ENCODE measurements around the gene ANGPT4.
"Not testable (repeated sequence)": the region's sequence is repeated elsewhere in the genome, so short reads cannot be mapped to it uniquely, and the experiment has no call there.

The ANGPT4 gene

DNA sequence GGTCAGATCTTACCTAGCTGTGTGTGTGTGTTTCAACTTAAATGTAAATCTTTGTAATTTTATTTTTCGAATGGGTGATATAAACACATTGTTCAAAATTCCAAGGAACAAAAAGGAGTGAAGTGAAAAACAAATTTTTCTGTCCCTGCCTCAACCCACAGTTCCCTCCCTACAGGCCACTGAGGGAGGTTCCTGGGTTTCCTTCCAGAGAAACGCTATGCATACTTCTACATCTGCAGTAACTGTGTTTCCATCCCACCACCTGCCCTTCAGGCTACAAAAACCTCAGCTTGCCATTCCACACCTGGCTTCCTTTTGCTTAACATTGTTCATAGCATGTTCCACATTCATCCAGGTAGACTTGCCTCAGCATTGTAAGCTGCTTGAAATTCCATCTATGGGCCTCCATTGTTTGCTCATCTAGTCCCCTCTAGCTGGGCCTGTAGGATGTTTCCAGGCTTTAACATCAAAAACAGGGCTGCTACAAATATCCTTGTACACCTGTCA is 12.0 kb downstream of the ANGPT4 start:
- DNase-seq: no peak

DNA sequence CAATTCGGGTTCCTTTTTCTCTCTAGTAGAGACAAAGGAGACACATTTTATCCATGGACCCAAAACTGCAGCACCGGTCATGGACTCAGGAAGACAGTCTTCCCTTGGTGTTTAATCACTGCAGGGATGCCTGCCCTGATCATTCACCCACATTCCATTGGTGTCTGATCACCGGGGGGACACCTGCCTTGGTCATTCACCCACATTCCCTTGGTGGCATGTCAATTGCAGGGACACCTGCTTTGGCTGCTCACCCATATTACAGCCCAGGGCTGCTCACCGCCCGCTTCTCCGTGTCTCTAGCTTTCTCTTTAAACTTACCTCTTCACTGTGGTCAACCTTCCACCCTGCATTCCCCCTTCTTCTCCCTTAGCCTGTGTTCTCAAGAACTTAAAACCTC is 18.7 kb downstream of the ANGPT4 start:
- not testable (repeated sequence) for DNase-seq

DNA sequence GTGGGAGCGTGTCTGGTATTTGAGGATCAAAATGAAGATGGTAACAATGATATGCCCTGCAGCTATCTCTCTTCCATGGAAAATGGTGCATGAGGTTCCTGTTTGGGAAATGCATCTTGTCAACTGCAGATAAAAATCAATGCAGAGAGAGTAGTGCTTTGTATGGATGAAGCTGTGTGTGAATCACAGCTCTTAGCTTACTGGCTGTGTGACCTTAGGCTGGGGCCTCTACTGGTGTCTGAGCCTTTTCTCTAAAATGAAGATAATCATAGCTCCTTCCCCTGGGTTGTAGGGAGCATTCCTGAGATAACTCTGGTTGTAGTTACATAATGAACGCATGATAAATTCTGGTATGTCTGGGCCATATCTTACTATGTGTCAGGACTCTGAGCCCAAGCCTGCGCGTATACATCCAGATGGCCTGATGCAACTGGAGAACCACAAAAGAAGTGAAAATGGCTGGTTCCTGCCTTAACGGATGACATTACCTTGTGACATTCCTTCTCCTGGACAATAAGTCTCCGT is 19.6 kb downstream of the ANGPT4 start:
- DNase-seq: no peak

DNA sequence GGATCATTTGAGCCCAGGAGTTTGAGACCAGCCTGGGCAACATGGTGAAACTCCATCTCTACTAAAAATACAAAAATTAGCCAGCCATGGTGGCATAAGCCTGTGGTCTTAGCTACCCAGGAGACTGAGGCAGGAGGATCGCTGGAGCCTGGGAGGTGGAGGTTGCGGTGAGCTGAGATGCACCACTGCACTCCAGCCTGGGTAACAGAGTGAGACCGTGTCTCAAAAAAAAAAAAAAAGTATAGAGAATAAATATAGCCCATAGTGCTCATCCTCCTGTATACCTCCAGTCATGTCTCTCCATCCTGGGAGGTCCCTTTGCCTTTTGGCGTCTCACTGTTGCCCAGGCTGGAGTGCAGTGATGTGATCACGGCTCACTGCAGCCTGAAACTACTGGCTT is 23.8 kb downstream of the ANGPT4 start:
- DNase-seq: not testable (repeated sequence)

DNA sequence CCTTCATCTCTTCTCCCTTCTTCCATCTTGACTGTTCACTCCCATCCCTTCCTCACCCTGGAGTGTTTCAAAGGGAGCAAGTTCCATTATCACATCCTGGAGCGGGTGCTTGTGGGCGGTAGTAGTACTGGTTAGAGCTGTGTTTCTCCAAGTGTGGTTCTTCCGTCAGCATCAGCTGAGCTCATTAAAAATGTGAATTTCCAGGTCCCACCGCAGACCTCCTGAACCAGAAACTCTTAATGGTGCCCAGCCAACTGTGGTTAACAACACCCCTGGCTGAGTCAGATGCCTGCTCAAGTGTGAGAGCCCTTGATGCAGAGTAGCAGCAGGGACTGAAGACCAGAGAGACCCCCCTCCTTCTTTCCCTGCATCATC is 24.4 kb downstream of the ANGPT4 start:
- no peak for DNase-seq

DNA sequence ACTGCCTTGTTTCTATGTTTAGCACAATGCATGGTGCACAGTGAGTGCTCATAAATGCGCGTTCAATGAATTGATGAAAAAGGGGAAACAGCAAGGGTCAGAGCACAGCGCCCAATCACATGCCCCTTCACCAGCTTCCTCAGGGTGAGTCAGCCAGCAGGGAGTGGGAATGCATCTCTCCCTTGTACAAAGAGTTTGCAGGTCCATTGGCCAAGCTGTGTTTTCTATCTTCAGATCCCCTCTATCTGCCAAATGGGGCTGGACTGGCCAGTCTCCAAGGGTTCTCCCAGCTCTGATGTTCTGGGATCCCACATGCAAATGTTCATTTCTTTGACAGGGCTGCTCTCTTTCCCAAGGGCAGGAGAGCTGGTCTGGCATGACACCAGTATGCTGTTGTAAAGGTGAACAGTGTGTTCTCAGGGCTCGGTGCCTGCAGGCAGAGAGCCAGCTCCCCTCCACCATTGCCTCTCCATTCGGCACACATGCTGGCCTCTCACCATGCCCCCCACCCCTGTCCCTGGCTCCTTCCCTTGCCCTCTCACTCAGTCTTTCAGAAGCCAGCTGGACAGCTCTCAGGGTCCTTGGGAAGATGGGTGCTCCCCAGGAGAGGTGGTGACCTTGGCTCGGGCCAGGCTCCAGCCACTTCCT is 25.0 kb downstream of the ANGPT4 start:
- no peak for DNase-seq

DNA sequence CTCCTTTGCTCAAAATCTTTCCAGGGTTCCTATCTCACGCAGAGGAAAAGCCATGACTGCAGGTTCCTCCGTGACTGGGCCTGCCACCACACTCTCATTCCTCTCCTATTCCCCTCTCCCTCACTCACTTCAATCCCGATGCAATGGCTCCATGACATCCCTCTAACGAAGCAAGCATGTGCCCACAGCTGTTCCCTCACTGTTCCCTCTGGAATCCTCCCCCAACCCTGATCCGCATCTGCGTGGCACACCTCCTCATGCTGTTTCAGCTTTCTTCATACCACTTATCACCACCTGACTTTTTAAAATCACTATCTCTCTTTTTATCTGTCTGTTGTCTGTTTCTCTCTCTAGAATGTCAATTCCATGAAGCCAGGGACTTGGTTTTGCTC is 25.5 kb downstream of the ANGPT4 start:
- DNase-seq: no peak

DNA sequence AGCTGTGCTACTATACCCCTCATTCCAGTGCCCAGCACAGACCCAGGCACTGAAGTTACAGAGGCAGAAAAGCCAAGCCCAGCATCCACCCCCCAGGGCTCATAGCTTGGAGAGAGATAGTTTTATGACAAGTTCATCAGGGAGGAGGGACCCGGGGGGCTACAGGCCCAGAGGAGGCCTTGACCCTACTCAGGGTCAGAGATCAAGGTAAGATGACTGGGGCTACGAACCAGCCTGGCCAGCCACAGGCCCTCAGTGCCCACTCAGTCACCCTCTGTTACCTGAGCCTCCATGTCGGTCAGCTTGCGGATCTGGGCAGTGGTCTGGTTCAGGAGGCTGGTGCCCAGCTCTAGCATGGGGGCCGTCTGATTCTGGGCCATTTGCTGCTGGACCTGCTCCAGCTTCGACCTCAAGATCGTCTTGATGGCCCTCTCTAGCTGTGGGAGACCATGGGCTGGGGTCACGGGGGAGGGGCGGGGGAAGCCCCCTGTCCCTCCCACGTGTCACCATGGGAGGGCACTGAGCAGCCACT is 26.1 kb downstream of the ANGPT4 start:
- no peak for DNase-seq

DNA sequence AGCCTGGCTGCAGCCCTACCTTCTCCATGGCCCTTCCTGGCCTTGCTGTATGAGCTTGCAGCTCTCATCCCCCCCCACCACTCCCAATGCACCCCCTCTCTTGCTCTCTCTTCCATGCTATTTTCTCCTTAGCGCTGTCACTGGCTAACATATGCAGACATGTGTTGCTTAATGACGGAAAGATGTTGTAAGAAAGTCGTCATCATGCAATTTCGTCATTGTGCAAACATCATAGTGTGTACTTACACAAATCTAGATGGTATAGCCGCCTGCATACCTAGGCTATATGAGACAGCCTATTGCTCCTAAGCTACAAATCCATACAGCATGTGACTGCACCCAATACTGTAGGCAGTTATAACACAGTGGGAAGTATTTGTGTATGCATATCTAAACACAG is 27.0 kb downstream of the ANGPT4 start:
- DNase-seq: no peak

DNA sequence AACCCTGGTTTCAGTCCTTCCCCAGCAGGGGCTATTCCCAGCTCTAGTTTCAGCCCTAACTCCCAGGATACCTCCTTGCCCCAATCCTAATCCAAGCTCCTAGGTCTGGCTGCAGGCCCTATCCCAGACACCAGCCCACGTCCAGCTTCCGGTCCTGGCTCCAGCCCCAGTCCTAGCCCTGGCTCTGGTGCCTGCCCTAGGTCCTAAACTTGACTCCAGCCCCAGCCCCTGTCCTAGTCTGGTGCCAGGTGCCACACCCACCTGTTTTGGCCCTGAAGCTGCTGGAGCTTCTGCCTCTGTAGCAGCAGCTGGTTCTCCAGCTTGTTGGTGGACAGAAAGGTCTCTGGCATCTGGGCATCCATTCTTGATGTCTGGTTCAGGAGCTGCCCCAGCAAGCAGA is 28.1 kb downstream of the ANGPT4 start:
- no peak for DNase-seq

DNA sequence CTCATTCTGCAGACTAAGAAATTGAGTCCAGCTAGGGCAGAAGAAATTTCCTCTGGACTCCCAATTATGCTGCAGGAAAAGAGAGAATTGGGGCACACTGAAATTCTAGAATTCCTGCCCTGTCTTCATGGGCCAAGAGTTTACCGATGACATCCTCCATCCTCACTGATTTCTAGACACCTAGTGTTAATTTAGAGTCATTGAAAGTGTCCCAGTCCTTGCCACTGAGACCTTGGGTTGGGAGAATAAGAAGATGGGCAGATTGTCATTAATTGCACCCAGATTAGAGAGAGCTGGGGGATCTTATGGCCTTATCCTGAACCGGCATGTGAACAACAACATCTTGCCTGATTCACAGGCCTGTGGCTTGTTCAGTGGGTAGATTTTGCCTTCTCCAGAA is 29.0 kb downstream of the ANGPT4 start:
- no peak for DNase-seq

DNA sequence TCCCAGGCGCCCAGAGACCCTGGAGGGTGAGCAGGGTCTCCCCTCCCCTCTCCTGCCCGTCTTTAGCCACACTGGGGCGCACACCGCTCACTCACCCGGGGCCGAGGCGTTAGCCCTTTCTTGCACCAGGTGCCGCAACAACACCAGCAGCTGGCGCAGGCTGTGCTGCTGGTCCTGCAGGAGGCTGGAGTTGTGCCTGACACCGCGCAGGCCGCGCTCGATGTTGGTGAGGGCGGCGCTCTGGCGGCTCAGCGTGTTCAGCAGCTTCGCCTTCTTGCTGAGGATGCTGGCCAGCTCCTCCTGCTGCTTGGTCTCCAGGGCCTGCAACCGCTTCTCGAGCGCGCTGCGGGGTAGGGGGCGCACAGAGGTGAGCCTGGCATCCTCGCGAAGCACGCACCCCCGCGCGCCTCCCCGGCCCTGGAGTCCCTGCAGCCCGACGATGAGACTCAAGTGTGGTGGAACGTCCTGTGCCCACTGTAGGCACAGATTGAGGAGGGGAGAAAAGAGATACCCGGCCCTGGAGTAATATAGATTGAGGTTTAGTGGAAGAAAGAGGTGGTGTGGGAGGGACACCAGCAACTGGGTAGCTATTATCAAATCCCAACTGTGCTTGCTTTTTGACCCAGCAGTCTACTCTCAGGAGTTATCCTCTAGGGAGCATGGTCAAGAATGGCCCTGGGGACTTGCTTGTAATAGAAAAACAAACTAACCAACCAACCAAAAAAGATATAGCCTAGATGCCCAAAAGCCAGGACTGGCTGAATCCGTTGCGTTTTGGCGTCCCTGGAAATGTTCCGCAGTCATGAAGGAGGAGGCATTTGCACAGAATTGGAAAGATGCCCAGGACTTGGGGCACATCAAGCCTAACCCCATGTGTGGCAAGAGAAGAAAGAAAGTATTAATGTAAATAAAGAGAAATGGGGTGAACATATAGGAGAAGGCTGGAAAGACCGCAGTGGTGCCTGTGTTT is 30.9 kb downstream of the ANGPT4 start:
- no peak for DNase-seq

DNA sequence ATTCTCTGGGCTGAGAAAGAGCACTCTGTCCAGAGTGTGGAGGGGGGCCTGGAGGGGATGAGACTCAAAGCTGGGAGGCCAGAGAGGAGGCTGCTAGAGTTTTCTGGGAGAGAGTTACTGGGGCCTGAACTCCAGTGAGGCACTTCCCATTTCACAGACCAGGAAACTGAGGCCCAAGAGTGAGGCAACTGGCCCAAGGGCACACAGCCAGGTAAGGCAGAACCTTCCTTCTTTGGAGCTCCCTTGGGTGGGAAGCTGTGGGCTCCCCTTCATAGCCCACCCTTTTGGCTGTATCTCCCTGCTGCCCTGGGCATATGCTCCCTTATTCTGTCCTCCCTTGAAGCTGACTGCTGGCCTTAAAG is 34.4 kb downstream of the ANGPT4 start:
- DNase-seq: no peak

DNA sequence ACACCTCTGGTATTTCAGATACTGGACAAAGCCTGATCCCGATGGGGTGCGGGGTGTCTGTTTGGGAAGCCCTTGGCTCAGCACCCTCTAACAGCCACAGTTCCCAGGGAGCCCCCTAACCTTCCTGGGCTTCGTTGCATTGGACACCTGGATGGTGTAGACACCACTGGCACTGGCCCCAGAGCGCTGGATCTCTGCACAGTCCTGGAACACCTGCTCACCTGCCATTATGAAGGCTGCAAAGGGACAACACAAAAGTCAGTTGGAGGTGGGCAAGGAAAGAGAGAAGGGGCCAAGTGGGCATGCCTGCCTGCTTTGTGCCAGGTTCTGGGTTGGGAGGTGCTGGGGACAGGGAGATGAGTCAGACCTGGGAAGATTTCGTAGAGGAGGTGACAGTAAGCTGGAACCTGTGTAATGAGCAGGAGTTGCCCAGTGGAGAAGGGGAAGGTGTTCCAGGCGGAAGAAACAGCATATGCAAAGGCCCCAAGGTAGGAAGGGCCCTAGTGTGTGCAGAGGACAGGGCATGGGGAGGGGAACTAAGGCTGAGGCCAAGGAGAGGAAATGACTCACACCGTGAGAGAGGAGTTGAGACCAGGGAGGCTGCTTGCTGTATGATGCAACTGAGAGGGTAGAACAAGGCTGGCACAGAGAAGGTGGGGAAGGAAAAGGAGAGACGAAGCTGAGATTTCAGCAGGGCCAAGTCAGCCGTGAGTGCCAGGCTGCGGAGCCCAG is 34.9 kb downstream of the ANGPT4 start:
- no peak for DNase-seq

DNA sequence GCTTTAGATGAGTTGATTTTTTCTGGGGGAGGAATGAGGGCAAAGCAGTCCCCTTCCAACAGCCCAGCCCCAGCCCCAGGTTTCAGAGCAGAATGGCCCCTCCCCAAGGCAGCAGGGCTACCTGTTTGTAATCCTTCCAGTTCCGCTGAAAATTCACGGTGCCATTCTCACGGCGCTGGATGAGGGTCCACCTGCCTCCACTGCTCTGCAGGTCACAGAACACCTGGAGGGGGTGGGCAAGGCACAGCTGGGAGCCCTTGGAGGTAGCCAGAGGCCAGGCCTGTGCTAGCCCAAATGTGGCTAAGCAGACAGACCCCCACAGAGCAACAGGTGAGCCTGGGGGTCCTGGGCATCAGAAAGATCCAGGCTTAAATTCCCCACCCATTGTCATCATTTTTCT is 36.5 kb downstream of the ANGPT4 start:
- DNase-seq: no peak

DNA sequence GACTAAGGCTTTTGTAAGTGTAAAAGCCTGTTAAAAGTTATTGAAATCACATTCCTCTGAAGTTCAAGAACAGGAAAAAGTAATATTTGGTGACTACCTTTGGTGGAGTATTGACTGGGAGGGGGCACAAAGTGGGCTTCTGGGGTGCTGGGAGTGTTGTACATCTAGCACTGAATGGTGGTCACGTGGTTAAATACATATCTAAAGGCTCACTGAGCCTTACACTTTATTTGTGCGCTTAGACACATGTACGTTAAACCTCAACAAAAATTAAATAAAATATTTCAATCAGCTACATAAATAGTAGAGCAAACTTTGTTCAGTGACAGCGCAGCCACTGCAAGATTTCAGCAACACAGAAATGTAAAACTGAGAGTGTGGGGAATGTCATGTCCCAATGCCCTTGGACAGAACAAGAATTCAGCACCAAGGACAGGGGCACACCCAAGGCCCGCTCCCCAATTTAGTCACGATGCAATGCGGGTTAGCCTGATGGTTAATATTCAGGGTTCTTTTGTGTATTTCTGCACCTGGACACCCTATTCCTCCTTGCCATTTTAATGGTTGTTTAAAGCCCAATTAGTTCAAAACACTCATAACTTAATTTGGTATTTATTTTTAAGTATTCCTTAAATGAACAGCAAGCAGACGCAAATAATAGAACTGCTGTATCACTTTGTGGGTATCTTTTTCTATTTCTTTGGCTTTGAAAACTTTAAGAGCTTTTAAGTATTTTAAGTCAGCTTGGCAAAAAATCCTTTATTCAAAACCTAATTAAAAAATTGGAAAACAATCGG is 37.4 kb downstream of the ANGPT4 start:
- no peak for DNase-seq

DNA sequence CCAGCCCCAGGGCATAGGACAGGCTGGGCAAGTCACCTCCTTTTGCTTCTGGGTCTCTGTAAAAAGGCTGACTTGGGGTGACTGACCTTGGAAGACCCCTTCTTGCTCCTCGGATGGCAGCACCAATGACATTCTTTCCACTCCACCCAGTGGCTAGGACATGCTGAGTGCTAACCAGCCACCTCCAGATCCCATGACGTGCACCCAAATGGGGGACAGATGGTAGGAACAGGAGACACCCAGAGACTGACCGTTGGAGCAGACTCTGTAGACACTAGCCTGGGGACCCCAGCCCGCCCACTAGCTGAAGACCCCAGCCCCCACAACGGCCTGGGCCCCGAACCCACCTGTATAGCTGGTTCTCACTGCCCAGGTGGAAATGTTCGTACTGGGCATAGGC is 38.3 kb downstream of the ANGPT4 start:
- DNase-seq: no peak

DNA sequence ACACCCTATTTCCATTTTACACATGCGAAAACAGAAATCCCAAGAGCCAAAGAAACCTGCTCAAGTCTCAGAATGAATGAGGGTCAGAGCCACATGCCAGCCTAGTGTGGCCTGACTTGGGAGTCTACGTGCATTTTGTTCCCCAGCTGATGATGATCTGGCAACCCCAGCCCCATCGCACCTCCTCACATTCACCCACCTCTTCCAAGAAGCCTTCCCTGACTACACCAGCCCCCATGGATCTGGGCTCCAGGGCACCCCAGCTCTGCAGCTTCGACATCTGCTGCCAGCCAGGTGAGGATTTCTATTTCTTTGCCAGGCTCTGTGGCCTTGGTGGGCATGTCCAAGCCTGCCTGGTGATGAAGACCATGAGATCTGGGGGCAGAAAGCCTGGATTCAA is 41.0 kb downstream of the ANGPT4 start:
- no peak for DNase-seq

DNA sequence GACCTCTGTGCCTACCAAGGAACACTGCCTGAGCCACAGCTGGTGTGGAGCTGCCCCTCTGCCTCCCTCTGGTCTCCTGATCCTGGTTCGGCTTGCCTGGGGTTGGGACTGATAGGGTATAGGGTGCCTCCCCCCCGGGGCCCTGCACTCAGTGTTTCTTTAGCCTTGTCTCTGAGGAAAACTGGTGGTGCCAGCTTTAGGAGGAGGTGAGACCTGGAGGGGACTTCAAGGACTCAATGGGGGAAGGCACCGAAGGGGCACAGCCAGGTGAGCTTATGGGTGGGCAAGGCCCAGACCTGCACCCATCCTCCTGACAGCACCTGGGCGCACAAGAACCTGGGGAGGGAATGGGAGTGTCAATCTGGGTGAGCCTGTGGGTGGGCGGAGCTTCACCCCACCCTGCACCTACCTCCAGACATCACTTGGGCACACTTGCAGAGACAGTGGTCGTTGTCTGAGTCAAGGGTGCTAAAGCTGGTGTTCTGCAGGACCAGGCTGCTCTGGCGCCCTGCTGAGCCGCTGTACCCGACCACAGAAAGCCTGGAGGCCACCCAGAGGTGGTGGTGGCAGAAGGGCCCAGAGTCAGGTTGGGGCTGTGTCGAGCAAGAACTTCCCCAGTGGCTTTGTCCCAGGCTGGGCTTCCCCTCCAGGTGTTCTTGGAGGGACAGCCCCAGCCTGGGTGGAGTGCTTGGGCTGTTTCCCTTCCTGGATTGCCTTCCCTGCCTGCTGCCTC is 42.1 kb downstream of the ANGPT4 start:
- no peak for DNase-seq

DNA sequence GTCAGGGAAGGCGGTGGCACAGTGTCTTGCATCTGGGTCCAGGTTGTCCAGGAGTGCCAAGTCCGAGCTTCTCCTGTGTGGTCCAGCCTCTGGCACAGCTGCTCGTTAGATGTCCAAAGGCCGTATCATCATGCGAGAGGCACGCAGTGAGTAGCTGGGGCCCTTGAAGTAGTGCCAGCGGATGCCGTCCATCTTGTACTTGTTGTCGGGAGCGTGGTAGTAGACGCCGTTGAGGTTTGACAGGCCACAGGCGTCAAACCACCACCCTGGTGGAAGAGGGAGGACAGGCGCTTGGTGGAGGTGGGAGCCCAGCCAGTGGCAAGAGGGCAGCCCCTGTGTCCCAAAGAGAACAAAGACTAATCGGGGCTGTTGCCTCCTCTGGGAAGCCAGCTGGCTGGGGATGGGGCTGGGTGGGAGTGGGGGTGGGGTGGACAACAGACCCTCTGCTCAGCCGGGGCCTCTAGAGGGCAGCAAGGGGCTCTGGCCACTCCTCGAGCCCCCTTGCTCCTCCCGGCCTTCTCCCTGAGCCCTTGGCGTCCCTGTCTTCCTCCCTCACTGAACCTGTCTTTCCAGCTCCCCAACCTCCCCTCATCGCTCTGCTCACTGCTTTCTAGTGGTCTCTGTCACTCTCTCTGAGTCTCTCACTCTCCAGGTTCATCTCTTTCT is 43.1 kb downstream of the ANGPT4 start:
- no peak for DNase-seq

DNA sequence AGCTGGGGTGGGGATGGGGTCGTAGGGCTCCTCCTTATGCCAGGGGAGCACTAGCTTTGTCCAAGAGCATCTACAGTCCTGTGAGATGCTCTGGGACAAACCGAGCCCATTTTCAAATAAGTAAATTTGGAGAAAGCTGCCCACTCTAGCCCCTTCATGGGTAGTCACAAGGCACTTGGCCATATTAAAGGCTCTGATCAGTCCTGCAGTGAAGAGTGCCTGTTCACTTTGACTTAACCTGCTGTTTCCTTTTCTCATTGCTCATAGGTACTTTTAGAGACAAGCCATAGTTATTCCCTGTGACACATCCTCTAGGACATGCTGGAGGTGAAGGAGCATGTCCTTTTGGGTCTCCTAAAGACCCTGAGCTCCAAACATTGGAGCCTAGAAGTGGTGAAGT is 44.2 kb downstream of the ANGPT4 start:
- DNase-seq: no peak

All from activated CD4-positive, CD25-positive, alpha-beta regulatory T cell (primary cell).